Forelimb muscle (tissue), 1 donor: ENCODE measurements around the gene OPN1LW. TPM values are rescaled to one million over a fixed set of nuclear protein-coding genes. Genes with fewer than 3 reads are reported as not detected.

Experiments
- polyA plus RNA-seq: library from polyadenylated mRNA; unstranded; fragments of 120-200 nt; gene quantifications from one replicate; pipeline ENCODE4 v1.2.1, GENCODE V29; 2013; ENCODE audit not compliant: insufficient read length

OPN1LW gene
- polyA plus RNA-seq, 1 donor, result not detected

Other genes starting within 250 kb of the OPN1LW start
- 1.1 TPM for gene AVPR2, start 239.6 kb upstream of the OPN1LW start, polyA plus RNA-seq
- gene ARHGAP4, start 218.0 kb upstream of the OPN1LW start, polyA plus RNA-seq, result 21.5 TPM
- gene NAA10, start 209.2 kb upstream of the OPN1LW start, polyA plus RNA-seq, result 75.3 TPM
- gene RENBP, start 199.6 kb upstream of the OPN1LW start, polyA plus RNA-seq, result 3.7 TPM
- gene HCFC1, start 172.4 kb upstream of the OPN1LW start, polyA plus RNA-seq, result 30.7 TPM
- gene TMEM187, start 171.5 kb upstream of the OPN1LW start, polyA plus RNA-seq, result 2.8 TPM
- 46.7 TPM for gene IRAK1, start 124.3 kb upstream of the OPN1LW start, polyA plus RNA-seq
- gene MECP2, start 46.5 kb upstream of the OPN1LW start, polyA plus RNA-seq, result 21.2 TPM
- not detected for gene OPN1MW, start 38.4 kb downstream of the OPN1LW start, polyA plus RNA-seq
- not detected for gene OPN1MW2, start 75.5 kb downstream of the OPN1LW start, polyA plus RNA-seq
- not detected for gene OPN1MW3, start 113.3 kb downstream of the OPN1LW start, polyA plus RNA-seq
- not detected for gene TEX28, start 150.9 kb downstream of the OPN1LW start, polyA plus RNA-seq
- 0.22 TPM for gene TKTL1, start 151.6 kb downstream of the OPN1LW start, polyA plus RNA-seq
- gene FLNA, start 230.4 kb downstream of the OPN1LW start, polyA plus RNA-seq, result 223 TPM
- gene EMD, start 235.1 kb downstream of the OPN1LW start, polyA plus RNA-seq, result 46.8 TPM